ENCODE results near the gene MAP4.
"Not testable (repeated sequence)": the region's sequence is repeated elsewhere in the genome, so short reads cannot be mapped to it uniquely, and the experiment has no call there.

The MAP4 gene

DNA sequence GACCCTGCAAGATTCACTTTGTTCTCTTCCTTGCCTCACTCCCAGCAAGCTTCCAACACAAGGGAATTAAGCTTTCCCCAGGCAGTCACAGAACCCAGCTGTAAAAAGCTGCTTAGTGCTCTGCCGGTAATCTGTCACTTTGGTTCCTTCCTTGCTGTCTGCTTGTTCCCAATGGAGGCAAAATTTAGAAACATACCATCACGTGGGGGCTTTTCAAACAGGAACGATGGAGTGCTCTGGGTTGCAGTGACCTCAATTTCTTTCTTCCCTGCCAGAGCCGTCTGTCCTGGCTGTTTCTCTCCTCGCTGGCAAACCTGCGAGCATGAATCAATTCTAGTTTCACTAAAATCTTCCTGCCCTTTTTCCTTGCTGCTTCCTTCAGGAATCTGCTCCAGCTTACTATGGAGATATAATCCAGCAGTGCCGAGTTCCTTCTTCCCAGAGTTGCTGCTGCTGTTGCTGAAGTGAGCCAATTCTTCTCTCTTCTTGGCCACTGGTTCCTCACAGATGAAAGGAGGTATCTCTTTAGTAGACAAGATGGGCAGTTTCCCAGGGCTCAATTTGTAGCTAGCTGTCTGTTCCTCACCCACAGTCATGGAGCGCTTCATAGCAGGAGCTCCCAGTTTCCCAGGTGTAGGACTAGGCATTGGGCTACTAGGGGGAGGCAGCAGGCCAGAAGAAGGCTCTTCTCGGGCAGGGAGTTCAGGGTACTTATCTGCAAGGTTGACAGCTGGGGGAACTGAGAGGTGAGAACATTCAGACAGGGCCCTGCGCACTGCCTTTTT lies 125.2 kb downstream of the MAP4 start:
- no peak for DNase-seq

DNA sequence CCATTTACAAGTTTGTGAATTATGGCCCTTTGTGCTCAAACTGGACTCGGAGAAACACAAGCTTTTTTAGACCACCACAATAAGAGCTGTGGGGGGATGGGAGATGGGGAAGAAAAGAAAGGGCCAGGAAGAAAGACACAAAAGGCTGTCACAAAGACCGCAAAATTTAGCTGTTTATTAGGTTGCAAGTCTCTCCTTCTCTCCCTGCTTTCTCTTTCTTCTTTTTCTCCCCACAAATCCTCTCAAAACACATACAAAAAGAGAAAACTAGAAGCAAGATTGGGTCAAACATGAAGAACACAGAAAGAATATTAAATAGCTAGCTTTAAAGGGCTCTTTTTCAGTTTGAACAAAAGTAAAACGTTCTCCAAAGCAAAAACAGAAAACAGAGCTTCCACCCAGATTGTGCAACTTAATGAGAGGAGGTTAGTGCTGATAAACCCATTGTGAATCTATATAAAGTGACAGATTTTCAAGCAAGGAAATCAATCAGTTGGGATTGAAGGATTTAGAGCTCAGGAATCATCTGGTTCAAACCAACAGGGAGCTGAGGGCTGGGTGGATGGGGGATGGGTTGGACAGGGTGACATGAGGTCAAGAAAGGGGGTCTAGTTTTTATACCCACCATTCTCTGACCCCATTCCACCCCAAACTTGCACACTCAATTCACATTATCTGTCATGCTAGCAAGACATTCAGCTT lies 125.9 kb downstream of the MAP4 start:
- DNase-seq, result no peak

DNA sequence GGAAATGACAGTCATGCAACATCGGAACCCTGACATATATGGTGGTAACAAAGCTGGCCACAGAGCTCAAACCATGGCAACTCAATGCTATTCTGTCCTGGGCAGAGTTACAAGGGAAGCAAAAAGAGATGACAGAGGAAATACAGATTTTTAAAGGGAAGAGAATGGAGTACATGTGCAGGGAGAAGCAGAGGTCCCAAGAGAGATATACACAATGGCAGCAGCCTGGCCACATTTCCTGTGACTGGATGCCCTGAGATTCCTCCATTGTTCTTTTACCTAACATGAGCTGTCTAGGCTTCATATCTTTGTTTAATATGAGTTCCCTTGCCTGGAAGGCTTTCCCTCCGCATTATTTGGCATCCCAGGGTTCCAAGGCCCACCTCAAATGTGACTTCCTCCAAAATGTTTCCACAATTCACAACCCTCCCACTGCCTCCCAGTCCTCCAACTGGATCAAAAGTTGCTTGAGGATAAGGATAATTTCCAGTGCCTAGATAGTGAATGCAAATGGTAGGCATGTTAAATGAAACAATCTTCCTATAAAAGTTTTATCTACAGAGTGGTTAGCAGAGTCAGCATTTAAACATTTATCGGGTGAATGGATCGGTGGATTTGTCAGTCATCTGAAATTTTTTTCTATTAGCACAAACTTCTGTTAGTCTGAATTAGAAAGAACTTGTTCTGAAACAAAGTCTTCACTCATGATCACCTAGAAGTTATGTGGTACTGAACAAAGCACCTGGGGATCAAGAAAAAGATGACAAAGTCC lies 127.0 kb downstream of the MAP4 start:
- no peak for DNase-seq

DNA sequence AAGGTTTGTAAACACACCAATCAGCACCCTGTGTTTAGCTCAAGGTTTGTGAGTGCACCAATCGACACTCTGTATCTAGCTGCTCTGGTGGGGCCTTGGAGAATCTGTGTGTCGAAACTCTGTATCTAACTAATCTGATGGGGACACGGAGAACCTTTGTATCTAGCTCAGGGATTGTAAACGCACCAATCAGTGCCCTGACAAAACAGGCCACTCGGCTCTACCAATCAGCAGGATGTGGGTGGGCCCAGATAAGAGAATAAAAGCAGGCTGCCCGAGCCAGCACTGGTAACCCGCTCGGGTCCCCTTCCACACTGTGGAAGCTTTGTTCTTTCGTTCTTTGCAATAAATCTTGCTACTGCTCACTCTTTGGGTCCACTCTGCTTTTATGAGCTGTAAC lies 128.2 kb downstream of the MAP4 start:
- not testable (repeated sequence) for DNase-seq

DNA sequence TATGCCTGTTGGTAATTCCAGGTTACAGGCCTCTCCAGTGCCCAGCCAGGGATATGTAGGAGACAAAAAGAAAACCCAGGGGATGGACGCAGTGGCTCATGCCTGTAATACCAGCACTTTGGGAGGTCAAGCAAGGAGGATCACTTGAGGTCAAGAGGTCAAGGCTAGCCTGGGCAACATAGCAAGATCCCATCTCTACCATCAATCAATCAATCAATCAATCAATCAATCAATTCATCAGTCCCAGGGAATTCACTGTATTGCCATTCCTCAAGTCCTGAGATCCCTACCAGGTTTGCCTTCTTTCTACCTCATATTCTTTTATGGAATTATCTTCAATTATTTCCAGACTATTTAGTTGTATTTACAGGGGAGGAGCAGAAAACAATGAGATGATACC lies 131.0 kb downstream of the MAP4 start:
- no peak for DNase-seq

DNA sequence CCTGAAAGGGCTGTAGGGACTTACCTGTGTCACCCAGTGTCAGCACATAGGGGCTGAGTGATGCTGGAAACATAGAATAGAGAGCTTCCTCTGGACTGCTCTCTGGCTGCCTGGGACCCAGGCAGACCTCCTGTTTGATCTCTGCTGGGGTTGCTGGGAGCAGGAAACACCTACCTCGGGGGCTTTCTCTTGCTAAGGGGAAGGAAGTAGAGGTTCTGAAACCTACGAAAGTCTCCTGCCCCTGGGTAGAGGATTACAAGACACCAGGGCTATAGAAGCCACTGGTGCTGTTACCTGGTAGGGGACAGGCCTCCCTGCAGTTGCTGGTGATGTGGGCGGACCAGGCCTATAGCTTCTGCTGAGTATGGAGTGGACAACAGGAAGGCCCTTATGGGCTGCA lies 131.6 kb downstream of the MAP4 start:
- DNase-seq, result no peak

DNA sequence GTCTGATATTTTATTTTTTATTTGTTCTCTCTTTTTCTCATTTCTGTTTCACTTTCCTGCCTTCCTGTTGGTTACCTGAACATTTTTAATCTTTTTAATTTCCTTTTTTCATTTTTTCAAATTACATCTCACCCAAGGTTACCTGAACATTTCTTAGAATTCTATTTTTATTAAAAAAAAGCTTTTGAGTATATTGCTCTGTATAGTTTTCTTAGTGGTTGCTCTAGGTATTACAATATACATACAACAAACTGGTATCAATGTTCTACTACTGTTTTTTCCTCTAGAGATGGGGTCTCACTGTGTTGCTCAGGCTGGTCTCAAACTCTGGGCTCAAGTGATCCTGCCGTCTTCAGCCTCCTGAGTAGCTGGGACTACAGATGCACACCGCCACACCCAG lies 133.9 kb downstream of the MAP4 start:
- DNase-seq, result no peak

DNA sequence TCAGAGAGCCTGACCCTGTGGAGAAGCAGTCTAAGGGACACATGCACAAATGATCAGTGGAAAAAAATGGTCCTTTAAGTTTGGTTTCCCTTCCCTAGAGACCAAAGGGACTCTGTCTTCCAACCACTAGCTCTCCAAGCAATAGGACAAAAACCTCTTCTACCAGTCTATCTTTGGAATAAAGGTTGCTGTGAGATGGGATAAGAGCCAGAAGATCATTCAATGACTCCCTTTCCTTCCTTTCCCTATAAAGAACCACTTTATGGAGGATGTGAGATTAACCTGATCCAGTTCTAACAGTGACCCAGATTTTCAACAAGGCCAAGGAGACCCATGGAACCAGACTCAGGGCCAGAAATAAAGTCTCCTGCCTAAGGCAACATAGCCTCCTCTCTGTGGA lies 138.5 kb downstream of the MAP4 start:
- no peak for DNase-seq

DNA sequence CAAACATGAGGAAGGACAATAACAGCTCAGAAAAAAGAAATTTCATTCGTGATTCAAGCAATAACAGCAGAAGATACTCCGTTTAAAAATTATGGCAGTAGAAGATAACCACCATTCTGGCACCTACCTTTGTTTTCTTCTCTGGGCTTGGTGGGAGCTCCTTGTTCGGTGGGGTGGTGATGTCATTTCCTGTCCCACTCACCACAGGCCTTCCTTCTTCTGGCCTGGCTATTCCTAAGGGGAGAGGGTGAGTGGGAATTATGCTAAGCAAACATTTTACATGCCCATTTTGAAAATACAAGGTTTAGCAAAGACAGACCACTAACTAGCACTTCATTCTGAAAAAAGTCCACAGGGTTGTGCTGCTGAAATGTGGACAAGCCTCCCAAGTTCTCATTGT lies 138.9 kb downstream of the MAP4 start:
- DNase-seq, result no peak

DNA sequence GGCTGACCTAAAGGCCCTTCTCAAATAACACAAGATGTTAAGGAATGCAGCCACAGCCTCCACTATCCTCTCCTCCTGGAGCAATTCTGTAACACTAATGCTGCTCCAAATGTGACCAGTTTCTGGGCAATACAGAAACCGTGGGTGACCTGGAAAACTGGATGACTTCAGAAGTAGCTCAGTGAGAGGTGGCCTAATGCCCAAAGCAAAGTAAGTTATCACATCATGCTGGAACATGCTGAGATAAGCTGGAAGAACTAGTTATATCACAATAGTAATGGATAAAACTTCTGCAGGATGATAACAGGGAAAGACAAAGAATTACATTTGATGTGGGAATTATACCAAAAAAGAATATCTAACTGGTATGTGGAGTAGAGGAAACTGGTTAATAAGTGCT lies 141.3 kb downstream of the MAP4 start:
- no peak for DNase-seq

DNA sequence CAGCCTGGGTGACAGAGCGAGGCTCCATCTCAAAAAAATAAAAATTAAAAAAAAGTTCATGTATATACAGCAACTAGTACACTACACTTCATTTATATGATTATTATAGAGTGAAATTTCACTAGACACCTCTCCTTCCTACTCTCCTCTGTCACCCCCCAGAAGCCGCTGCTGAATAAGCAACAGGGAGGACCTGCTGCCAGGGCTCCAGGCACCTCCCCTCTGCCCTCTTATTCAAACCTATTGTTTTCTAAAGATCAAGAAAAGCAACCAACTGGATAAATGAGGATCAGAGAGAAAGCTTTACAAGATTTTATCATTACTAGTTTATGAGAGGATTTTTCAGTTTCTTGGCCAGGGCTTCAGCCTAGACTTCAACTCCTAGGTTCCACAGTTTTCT lies 141.8 kb downstream of the MAP4 start:
- DNase-seq, result no peak

DNA sequence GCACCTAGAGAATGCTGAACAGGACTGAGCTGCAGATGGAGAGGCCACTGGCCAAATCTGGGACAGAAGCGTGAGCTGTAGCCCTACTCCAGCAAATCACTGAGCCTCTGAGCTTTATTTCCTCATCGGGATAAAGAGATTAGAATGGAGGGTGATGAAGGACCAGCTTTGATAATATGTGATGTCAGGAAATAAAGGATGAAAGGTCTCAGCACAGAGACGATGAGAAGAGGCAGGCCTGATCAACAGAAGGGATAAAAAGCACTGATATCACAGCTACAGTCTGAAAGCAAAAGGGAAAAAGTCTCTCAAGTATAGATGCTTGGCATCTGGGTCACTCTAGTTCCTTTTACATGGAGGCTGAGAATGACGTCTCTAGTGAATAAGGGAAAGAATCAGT lies 143.3 kb downstream of the MAP4 start:
- DNase-seq, result no peak

DNA sequence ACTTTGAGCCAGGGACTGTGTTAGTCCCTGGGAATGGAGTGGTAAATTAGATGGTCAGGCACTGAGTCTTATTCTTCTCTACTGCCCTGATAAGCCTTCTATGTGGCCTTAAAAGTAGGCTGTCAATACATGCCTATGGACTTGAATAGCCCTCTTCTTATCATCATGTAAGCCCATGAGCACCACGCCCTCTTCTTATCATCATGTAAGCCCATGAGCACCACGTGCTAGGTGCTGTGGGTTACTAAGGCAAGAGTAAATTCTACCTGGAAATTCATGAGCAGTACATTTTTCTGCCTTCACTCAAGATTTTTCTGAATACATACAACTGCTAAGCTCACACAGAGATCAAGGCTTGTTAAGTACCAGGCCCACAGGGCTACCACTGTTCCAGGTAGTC lies 144.8 kb downstream of the MAP4 start:
- DNase-seq, result no peak

DNA sequence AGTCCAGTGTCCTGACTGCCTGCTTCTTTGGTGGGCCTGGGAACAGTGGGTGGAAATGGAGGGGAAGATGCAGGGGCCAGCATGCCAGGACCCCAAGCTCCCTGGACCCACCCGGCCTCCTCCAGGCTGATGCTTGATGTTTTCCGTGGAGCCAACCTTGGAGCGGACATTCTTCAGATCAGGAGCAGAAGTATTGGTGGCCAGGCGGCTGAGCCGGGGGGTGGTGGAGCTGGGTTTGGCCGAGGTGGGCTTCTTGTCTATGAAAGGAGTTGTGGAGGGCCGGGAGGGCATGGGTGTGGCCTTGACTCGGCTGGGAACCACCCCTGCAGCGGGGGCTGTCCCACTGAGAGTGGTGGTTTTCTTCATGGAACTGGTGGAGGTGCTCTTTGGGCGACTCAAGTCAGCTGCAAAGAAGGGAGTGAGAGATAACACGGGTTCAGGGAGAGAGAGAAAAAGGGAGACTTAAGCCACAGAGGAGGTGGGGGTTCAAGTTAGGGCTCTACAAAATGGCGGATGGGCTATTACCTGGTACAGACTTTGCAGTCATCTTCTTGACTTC lies 145.4 kb downstream of the MAP4 start:
- no peak for DNase-seq

DNA sequence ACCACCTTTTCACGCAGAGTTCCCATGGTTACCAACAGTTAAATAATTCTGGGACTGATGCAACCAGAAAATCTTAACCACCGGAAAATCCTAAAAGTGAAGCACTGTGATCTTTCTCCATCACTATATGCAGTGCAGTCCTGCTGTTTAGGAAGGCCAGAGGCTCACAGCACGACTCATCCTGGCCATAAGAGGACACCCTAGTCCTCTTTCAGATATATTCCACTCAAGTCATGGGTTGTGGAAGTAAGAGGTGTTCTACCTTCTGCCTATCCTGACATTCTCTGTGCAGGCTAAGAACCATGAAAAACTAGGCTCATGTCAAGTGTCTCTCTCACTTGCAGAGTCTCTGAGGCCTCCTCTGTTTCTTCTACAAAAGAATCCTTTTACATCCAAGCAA lies 146.1 kb downstream of the MAP4 start:
- no peak for DNase-seq

DNA sequence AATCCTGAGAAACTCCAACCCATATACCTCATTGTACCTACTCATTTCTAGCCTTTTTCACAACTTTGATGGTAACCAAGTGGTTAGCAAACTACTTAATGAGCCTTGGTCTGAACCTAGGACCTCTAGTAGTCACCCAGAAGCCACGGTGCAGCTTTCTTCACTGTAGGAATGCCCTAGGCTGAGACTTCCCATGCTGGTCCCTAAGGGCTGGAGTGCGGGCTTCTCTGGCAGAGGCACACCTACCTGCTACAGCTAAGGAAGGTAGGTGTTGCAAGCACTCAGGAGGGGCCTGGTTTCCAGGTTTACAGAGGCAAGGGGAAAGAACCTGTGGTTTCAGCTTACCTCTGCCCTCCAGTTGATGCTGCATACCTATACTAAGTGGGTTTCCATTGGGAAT lies 147.9 kb downstream of the MAP4 start:
- no peak for DNase-seq

DNA sequence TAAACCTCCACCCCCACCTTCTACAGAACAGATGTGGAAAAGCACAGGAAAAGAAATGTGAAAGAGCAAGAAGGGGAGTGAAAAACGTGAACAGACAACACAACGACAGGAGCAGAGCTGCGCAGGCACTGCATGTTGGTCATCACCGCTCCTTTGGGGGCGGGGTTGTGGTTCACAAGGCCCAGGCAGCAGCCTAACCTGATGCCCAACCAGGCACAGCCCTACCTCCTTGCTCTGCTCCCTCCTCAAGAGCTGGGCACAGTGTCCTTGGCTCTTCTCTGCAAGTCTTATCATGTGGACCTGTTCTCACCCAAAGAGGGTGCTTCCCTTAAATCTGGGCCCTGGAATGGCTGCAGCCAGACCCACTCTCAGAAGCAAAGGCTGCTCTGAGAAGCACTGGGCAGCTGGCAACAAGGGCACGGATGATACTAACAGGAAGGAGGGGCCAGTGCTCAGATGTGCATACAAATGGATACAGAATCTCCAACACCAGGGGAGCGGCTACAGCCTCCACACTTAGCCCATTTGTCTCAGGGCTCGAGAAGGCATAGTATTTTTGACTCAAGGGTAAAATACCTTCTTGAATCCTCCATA lies 148.7 kb downstream of the MAP4 start:
- DNase-seq, result no peak

DNA sequence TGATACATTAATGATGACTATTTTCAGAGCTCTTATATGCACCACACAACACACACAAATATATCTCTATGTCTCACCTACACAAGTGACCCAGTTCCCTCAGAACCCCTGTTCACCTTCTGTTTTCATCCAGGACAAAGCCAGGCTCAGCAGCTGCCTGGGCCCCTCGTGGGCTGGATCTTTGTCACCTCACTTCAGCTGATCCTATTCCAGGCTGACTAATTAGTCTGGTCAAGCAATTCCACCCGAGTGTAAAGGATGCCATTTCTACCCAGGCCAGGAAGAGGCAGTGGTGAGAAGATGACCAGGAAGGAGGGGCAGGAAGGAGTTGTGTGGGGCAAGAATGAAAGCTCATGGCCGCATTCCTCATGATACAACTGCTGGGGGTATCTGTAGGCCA lies 151.0 kb downstream of the MAP4 start:
- no peak for DNase-seq

DNA sequence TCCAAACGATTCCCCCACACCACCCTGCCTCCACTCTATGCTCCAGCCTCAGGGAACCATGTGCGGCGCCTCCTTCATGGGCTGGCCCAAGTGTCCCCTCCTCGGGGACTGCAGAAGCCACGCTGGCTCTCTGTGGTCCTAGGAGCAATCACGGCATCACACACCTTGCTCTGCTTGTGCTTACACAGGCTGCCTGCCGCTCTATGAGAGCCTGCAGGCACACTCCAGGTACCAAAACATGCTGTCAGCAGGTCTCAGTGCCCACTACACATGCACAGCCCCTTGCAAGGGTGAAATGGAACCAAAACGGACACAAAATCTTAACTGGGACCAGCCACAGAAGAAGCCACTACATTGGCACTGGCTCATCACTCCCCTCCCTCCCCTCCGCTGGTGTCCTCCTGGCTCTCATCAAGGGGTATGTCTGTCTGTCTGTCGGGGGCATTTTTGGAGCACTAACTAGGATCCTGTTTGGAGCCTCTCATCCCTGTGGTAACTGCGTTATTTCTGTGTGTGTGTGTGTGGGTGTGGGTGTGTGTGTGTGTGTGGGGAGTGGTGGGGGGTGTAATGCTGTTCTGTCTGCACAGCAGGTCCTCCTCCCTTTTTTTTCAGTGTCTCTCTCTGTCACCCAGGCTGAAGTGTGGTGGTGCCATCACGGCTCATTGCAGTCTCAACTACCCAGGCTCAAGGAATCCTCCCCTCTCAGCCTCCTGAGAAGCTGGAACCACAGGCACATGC lies 152.7 kb downstream of the MAP4 start:
- DNase-seq, result no peak

DNA sequence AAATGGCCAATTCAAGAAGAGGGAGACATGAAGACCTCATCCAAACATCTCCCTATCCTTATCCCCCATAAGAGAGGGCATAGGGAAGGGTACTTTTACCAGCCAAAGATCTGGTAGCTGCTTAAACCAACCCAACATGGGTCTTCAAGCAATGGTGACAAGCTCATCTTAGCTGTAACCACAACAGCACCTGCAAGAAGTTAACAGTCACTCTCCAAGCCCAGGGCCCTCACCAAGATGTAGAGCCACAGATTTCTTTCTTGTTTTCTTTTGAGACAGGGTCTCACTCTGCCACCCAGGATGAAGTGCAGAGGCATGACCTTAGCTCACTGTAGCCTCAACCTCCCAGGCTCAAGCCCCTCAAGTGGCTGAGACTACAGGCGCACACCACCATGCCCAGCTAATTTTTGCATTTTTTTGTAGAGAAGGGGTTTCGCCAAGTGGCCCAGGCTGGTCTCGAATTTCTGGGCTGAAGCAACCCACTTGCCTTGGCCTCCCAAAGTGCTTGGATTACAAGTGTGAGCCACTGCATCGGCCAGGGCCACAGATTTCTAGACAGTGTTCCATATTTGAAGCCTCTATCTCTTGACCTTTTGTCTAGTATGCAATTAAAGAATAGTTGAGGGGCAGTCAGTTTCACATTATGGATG lies 156.1 kb downstream of the MAP4 start:
- DNase-seq, result no peak

DNA sequence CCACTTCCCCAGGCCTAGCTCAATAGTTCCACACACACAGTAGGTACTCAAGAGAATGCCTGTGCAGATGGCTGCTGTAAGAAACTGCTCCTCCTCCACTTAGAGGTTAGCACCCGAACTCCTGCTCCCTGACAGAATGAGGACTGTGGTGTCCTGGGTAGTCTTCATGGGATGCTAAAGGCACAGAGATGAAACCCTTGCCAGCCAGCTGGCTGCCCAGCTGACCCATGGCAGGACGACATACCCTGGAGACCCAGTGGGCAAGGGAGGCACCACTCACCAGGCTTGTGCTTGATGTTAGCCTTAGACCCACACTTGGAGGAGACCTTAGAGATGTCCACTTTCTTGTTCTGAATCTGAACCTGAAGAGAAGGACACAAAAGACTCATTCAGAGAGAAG lies 159.1 kb downstream of the MAP4 start:
- DNase-seq, result no peak

DNA sequence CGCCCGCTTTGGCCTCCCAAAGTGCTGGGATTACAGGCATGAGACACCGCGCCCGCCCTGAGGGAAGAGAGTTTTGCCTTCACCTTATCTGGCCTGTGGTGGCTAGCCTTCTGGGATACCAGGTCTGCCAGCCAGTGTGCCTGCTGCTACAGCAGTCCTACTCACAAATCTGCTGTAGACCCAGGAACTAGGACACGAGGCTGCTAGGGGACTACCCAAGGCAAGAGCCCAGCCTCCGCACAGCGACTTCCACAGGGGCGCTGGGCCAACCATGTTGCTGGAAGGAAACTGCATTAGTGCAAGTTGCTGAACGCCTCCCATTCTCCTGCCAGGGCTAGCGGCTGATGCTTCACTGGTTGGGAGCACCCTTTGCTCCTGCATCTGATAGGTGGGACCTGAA lies 159.5 kb downstream of the MAP4 start:
- no peak for DNase-seq
